ENCODE data around the gene DNAL1. TPM values are rescaled to one million over a fixed set of nuclear protein-coding genes. Genes with fewer than 3 reads are reported as not detected.

The DNAL1 gene
- total and polyA plus RNA-seq, 2 of the 4 experiments (the other 2 are of a cell fraction) = 4.5 to 5.4 TPM

DNA sequence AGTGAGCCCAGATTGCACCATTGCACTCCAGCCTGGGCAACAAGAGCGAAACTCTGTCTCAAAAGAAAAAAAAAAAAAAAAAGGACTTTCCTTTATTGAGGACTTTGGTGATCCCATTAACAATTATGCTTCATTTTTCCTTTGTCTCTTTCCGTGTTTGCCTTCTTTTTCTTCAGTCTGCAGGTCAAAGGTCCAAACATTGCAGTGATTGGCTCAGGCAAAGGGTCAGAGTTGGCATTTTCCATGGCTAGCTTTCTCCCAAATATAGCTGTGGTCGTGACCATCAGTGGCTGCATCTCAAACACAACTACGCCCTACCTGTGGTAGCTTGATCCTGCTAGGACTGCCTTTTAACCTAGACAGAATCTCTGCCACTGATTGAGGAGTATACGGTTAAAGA, 7.0 kb upstream of the DNAL1 start:
- ATAC-seq (ENCODE audit: low read depth) (no peak), DNase-seq (no peak)
- no peak overlapping the region for H4K5ac ChIP-seq (ENCODE audit: low read depth, low read length)
- no peak overlapping the region for H3K23ac ChIP-seq (ENCODE audit: low read depth, low read length)
- no TSS peak for BruUV-seq (replicated peaks)
- H4K91ac ChIP-seq (ENCODE audit: insufficient read depth, low read depth, low read length) = no peak overlapping the region
- ChIA-PET CTCF (no interaction called here), POLR2A (ENCODE audit: unreplicated experiment) (no interaction called here)
- H3K4me2 ChIP-seq (ENCODE audit: low read depth, low read length) = no peak overlapping the region
- H2BK5ac ChIP-seq (ENCODE audit: low read depth, low read length, poor library complexity, severe bottlenecking) = no peak overlapping the region
- no peaks in the 10 kb centered on the region for H4K20me1 ChIP-seq (ENCODE audit: insufficient read depth, low read length)
- TF ChIP-seq RCOR1 (IDR thresholded peaks at IDR 0.05; ENCODE audit: insufficient replicate concordance, low read length) = no peak
- no peak for TF ChIP-seq MAZ (IDR thresholded peaks at IDR 0.05; ENCODE audit: borderline replicate concordance, low read depth, low read length)
- TF ChIP-seq MXI1 (IDR thresholded peaks at IDR 0.05; ENCODE audit: borderline replicate concordance, low read depth, low read length) = no peak
- no peak for TF ChIP-seq CEBPB (IDR thresholded peaks at IDR 0.05; ENCODE audit: low read depth, low read length)
- TF ChIP-seq, protein P1, sequence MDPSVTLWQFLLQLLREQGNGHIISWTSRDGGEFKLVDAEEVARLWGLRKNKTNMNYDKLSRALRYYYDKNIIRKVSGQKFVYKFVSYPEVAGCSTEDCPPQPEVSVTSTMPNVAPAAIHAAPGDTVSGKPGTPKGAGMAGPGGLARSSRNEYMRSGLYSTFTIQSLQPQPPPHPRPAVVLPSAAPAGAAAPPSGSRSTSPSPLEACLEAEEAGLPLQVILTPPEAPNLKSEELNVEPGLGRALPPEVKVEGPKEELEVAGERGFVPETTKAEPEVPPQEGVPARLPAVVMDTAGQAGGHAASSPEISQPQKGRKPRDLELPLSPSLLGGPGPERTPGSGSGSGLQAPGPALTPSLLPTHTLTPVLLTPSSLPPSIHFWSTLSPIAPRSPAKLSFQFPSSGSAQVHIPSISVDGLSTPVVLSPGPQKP (IDR thresholded peaks at IDR 0.05; ENCODE audit: borderline replicate concordance, low read depth, low read length) = no peak
- no peak for TF ChIP-seq FOS (IDR thresholded peaks at IDR 0.05; ENCODE audit: low read depth, low read length)
- no peak for TF ChIP-seq BHLHE40 (IDR thresholded peaks at IDR 0.05; ENCODE audit: low read depth, low read length)
- no peak for TF ChIP-seq NFE2L2 (IDR thresholded peaks at IDR 0.05; ENCODE audit: low read depth, low read length)
- no peak for TF ChIP-seq RFX5 (IDR thresholded peaks at IDR 0.05; ENCODE audit: low read depth, low read length)
- no peak for TF ChIP-seq RAD21 (IDR thresholded peaks at IDR 0.05; ENCODE audit: low read length)
- no peak for TF ChIP-seq POLR2A (IDR thresholded peaks at IDR 0.05; ENCODE audit: low read depth, low read length)
- TF ChIP-seq SMC3 (IDR thresholded peaks at IDR 0.05; ENCODE audit: low read depth, low read length) = no peak
- TF ChIP-seq, protein P2, sequence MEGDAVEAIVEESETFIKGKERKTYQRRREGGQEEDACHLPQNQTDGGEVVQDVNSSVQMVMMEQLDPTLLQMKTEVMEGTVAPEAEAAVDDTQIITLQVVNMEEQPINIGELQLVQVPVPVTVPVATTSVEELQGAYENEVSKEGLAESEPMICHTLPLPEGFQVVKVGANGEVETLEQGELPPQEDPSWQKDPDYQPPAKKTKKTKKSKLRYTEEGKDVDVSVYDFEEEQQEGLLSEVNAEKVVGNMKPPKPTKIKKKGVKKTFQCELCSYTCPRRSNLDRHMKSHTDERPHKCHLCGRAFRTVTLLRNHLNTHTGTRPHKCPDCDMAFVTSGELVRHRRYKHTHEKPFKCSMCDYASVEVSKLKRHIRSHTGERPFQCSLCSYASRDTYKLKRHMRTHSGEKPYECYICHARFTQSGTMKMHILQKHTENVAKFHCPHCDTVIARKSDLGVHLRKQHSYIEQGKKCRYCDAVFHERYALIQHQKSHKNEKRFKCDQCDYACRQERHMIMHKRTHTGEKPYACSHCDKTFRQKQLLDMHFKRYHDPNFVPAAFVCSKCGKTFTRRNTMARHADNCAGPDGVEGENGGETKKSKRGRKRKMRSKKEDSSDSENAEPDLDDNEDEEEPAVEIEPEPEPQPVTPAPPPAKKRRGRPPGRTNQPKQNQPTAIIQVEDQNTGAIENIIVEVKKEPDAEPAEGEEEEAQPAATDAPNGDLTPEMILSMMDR (conservative IDR thresholded peaks at IDR 0.05; ENCODE audit: low read depth, low read length) = no peak
- TF ChIP-seq CHD1 (IDR thresholded peaks at IDR 0.05; ENCODE audit: low read depth, low read length) = no peak
- TF ChIP-seq, protein P3, sequence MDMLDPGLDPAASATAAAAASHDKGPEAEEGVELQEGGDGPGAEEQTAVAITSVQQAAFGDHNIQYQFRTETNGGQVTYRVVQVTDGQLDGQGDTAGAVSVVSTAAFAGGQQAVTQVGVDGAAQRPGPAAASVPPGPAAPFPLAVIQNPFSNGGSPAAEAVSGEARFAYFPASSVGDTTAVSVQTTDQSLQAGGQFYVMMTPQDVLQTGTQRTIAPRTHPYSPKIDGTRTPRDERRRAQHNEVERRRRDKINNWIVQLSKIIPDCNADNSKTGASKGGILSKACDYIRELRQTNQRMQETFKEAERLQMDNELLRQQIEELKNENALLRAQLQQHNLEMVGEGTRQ (IDR thresholded peaks at IDR 0.05; ENCODE audit: low read depth, low read length) = no peak
- TF ChIP-seq MAFK (IDR thresholded peaks at IDR 0.05; ENCODE audit: low read depth, low read length) = no peak
- H2AK9ac ChIP-seq (replicated peaks; ENCODE audit: low read depth, low read length, poor library complexity) = no peak overlapping the region
- H2AK5ac ChIP-seq (ENCODE audit: low read depth, low read length) = no peak overlapping the region; the same call in 1 of the 2 replicates
- no peak overlapping the region for H3K4me3 ChIP-seq (ENCODE audit: insufficient read depth, low read depth, low read length)
- H2AFZ ChIP-seq (replicated peaks; ENCODE audit: low read length, poor library complexity) = no peak overlapping the region
- dilution Hi-C loops (cut with HindIII; ENCODE audit: low sequenced_read_pairs, unreplicated experiment) (no loop called here), in situ Hi-C loops (cut with MboI; ENCODE audit: low sequenced_read_pairs) (loop anchor here (5.0 kb wide), 1 partner anchor 131 kb away; no protein-coding TSS in a partner anchor), intact Hi-C loops (cut with micrococcal nuclease) (loop anchor here (5.0 to 10.0 kb wide), 3 partner anchors 146 to 463 kb away; partner anchors contain the start of gene RIOX1)
- H3K18ac ChIP-seq (ENCODE audit: low read depth, low read length) = no peak overlapping the region
- H3K4ac ChIP-seq (ENCODE audit: low read depth, low read length) = no peak overlapping the region
- H3K9ac ChIP-seq (ENCODE audit: low read depth, low read length) = no peak overlapping the region; the same call in 1 of the 2 replicates
- no peak overlapping the region for H3K56ac ChIP-seq (ENCODE audit: extremely low read depth, insufficient read depth, low read length)
- H2BK120ac ChIP-seq (ENCODE audit: low read depth, low read length) = no peak overlapping the region
- H2BK15ac ChIP-seq (ENCODE audit: low read depth, low read length) = no peak overlapping the region
- H2BK20ac ChIP-seq (ENCODE audit: low read depth, low read length) = no peak overlapping the region
- H3K79me1 ChIP-seq (ENCODE audit: low read depth in 1 of 2, low read length in 2 of 2) = no peaks in the 10 kb centered on the region
- no peaks in the 10 kb centered on the region for H3K9me3 ChIP-seq (ENCODE audit: control insufficient read depth, insufficient read depth, low read length)
- H3K27ac ChIP-seq (ENCODE audit: insufficient read depth, low read length) = no peak overlapping the region
- no peaks in the 10 kb centered on the region for H3K4me1 ChIP-seq (ENCODE audit: control insufficient read depth, insufficient read depth, low read length)
- peaks cover 6% of the 10 kb centered on the region; the same call in 1 of the 2 replicates for H3K9me1 ChIP-seq (ENCODE audit: insufficient read depth, low read length)
- WGBS, 2 experiments (ENCODE audit: extremely low coverage in 2 of 2, insufficient read length in 1 of 2) = 100% methylated on average over 2 of the region's 5 CpGs; no CpG with 5 or more reads in 1 of the 2 experiments
- H3K36me3 ChIP-seq (ENCODE audit: control insufficient read depth, insufficient read depth, low read length) = no peaks in the 10 kb centered on the region
- no peak overlapping the region for H4K8ac ChIP-seq (ENCODE audit: low read depth in 2 of 2, low read length in 2 of 2)
- H3K27me3 ChIP-seq (ENCODE audit: control insufficient read depth, insufficient read depth, low read length) = no peaks in the 10 kb centered on the region
- no peak overlapping the region for H3K14ac ChIP-seq (replicated peaks; ENCODE audit: low read depth, low read length)

Data from IMR-90 (cell line).